Neural progenitor cell (in vitro differentiated cells): Measurements from ENCODE around the gene CHKA. TPM values are rescaled to one million over a fixed set of nuclear protein-coding genes. Genes with fewer than 3 reads are reported as not detected.

Experiments
- DNase-seq: peaks from one replicate; pipeline ENCODE4 v3.0.0-alpha.2; 2016; ENCODE audit warnings: low spot score
- H2AFZ ChIP-seq: fragments of 200-600 bp; sonication (generic); replicated peaks from 2 replicates; pipeline ENCODE4 v1.6.1; 2016; ENCODE audit warnings: antibody characterized with exemption
- H3F3A ChIP-seq: fragments of 200-600 bp; sonication (generic); 2 replicates; pipeline ENCODE4 v1.6.1; 2016; ENCODE audit warnings: antibody characterized with exemption, low read depth
- H3K27ac ChIP-seq: fragments of 200-600 bp; sonication (generic); 2 replicates; pipeline ENCODE4 v1.5.1; 2016; ENCODE audit warnings: mild to moderate bottlenecking
- H3K27me3 ChIP-seq: fragments of 200-600 bp; sonication (generic); 2 replicates; pipeline ENCODE4 v1.6.1; 2016; ENCODE audit warnings: mild to moderate bottlenecking, moderate library complexity
- H3K36me3 ChIP-seq: fragments of 200-600 bp; sonication (generic); 2 replicates; pipeline ENCODE4 v1.5.1; 2016
- H3K4me1 ChIP-seq: fragments of 200-600 bp; sonication (generic); 2 replicates; pipeline ENCODE4 v1.6.1; 2016; ENCODE audit warnings: mixed run types
- H3K4me2 ChIP-seq: fragments of 200-600 bp; sonication (generic); 2 replicates; pipeline ENCODE4 v1.6.1; 2016
- H3K4me3 ChIP-seq: fragments of 200-600 bp; sonication (generic); 2 replicates; pipeline ENCODE4 v1.5.1; 2016
- H3K79me2 ChIP-seq: fragments of 200-600 bp; sonication (generic); 2 replicates; pipeline ENCODE4 v1.6.1; 2016; ENCODE audit warnings: low read depth
- H3K9ac ChIP-seq: fragments of 200-600 bp; sonication (generic); 2 replicates; pipeline ENCODE4 v1.6.1; 2016
- H3K9me3 ChIP-seq: fragments of 200-600 bp; sonication (generic); 2 replicates; pipeline ENCODE4 v1.5.1; 2016; ENCODE audit warnings: low read depth
- H4K20me1 ChIP-seq: fragments of 200-600 bp; sonication (generic); 2 replicates; pipeline ENCODE4 v1.6.1; 2016; ENCODE audit warnings: low read depth
- H3K27ac Mint-ChIP-seq: 3 replicates; pipeline ENCODE4 v1.8.0; 2021; ENCODE audit warnings: mixed read lengths
- H3K27me3 Mint-ChIP-seq: 2 replicates; pipeline ENCODE4 v1.8.0; 2022; ENCODE audit warnings: low read depth, mild to moderate bottlenecking, inconsistent platforms, moderate library complexity, mixed read lengths; ENCODE audit not compliant: insufficient read depth
- H3K36me3 Mint-ChIP-seq: 3 replicates; pipeline ENCODE4 v1.8.0; 2021; ENCODE audit warnings: mixed read lengths
- H3K4me1 Mint-ChIP-seq: 3 replicates; pipeline ENCODE4 v1.8.0; 2021; ENCODE audit warnings: mixed read lengths
- H3K4me3 Mint-ChIP-seq: 3 replicates; pipeline ENCODE4 v1.8.0; 2021; ENCODE audit warnings: mild to moderate bottlenecking, moderate library complexity, mixed read lengths
- H3K9me3 Mint-ChIP-seq: 3 replicates; pipeline ENCODE4 v1.8.0; 2020; ENCODE audit warnings: mixed read lengths
- CTCF ChIP-seq: fragments of 200-600 bp; sonication (generic); IDR thresholded peaks from 2 replicates; pipeline ENCODE4 v1.5.1; 2017; ENCODE audit warnings: antibody characterized with exemption, mild to moderate bottlenecking
- EZH2 ChIP-seq: fragments of 200-600 bp; sonication (generic); IDR thresholded peaks from 2 replicates; pipeline ENCODE4 v1.6.1; 2017; ENCODE audit warnings: antibody characterized with exemption, mild to moderate bottlenecking, moderate library complexity
- EZH2phosphoT487 ChIP-seq: fragments of 200-600 bp; sonication (generic); IDR thresholded peaks from 2 replicates; pipeline ENCODE4 v1.6.1; 2017; ENCODE audit warnings: antibody characterized with exemption
- total RNA-seq: library from RNA; depleted of rRNA; stranded (reverse); fragments of >200 nt; gene quantifications from 2 replicates; pipeline ENCODE4 v1.2.3, GENCODE V29; 2015; ENCODE audit warnings: low replicate concordance

Gene CHKA
- total RNA-seq, 1 donor from 2014 or later = 36.8 TPM

GRCh38 chr11:68064926-68065325, 56.3 kb downstream of the CHKA start:
- DNase-seq = no peak
- Histone ChIP-seq H3K9ac (no peak overlapping the region), H3K27ac (no peak overlapping the region), H3F3A (no peaks in the 10 kb centered on the region), H2AFZ (no peak overlapping the region), H3K79me2 (no peaks in the 10 kb centered on the region), H3K27me3 (no peaks in the 10 kb centered on the region), H3K4me1 (no peaks in the 10 kb centered on the region), H3K4me2 (no peak overlapping the region), H4K20me1 (no peaks in the 10 kb centered on the region), H3K9me3 (no peaks in the 10 kb centered on the region), H3K36me3 (peaks cover under 1% of the 10 kb centered on the region), H3K4me3 (no peak overlapping the region)
- Mint-ChIP-seq H3K9me3 (no peaks in the 10 kb centered on the region), H3K36me3 (peaks cover 57% of the 10 kb centered on the region), H3K4me3 (no peak overlapping the region), H3K27ac (no peak overlapping the region), H3K4me1 (no peaks in the 10 kb centered on the region), H3K27me3 (peaks cover 4% of the 10 kb centered on the region)
- TF ChIP-seq EZH2 (no peak), CTCF (no peak), EZH2phosphoT487 (no peak)

GRCh38 chr11:68061508-68061907, 59.7 kb downstream of the CHKA start:
- Histone ChIP-seq H3K27ac (no peak overlapping the region), H4K20me1 (no peaks in the 10 kb centered on the region), H3K79me2 (no peaks in the 10 kb centered on the region), H3K9me3 (no peaks in the 10 kb centered on the region), H3K27me3 (no peaks in the 10 kb centered on the region), H3K9ac (no peak overlapping the region), H3K4me1 (no peaks in the 10 kb centered on the region), H3K4me2 (no peak overlapping the region), H3K4me3 (no peak overlapping the region), H3K36me3 (peaks cover 7% of the 10 kb centered on the region), H3F3A (no peaks in the 10 kb centered on the region), H2AFZ (no peak overlapping the region)
- H3K36me3 Mint-ChIP-seq = peaks cover 53% of the 10 kb centered on the region
- no peak for DNase-seq
- no peak overlapping the region for H3K4me3 Mint-ChIP-seq
- H3K4me1 Mint-ChIP-seq = no peaks in the 10 kb centered on the region
- H3K27ac Mint-ChIP-seq = no peak overlapping the region
- no peaks in the 10 kb centered on the region for H3K27me3 Mint-ChIP-seq
- TF ChIP-seq EZH2phosphoT487 = no peak
- TF ChIP-seq CTCF = no peak
- TF ChIP-seq EZH2 = no peak
- H3K9me3 Mint-ChIP-seq = no peaks in the 10 kb centered on the region

GRCh38 chr11:68057807-68058206, 63.4 kb downstream of the CHKA start:
- Mint-ChIP-seq H3K9me3 (no peaks in the 10 kb centered on the region), H3K4me3 (no peak overlapping the region), H3K4me1 (peaks cover 6% of the 10 kb centered on the region), H3K27me3 (peaks cover 3% of the 10 kb centered on the region), H3K27ac (no peak overlapping the region), H3K36me3 (peaks cover 35% of the 10 kb centered on the region)
- H3K9me3 ChIP-seq = no peaks in the 10 kb centered on the region
- no peaks in the 10 kb centered on the region for H3K79me2 ChIP-seq
- no peaks in the 10 kb centered on the region for H3K4me1 ChIP-seq
- no peaks in the 10 kb centered on the region for H4K20me1 ChIP-seq
- H3K9ac ChIP-seq = no peak overlapping the region
- H3K4me2 ChIP-seq = no peak overlapping the region
- H3K27ac ChIP-seq = no peak overlapping the region
- no peak overlapping the region for H2AFZ ChIP-seq
- no peak for TF ChIP-seq EZH2phosphoT487
- no peak for TF ChIP-seq CTCF
- TF ChIP-seq EZH2 = no peak
- H3K4me3 ChIP-seq = no peak overlapping the region
- peaks cover 7% of the 10 kb centered on the region for H3K36me3 ChIP-seq
- DNase-seq = no peak
- no peaks in the 10 kb centered on the region for H3F3A ChIP-seq
- no peaks in the 10 kb centered on the region for H3K27me3 ChIP-seq
